HG02943 (cell line): ENCODE data around the gene CALML3.

Experiments
- ATAC-seq: cut with Tn5 transposase; IDR thresholded peaks from one replicate; pipeline ENCODE4 v1.9.1; 2021; ENCODE audit warnings: mild to moderate bottlenecking, low read depth, moderate library complexity; ENCODE audit not compliant: unreplicated experiment

Gene CALML3

GRCh38 chr10:5490698-5491464 is 33.9 kb upstream of the CALML3 start:
- no peak for ATAC-seq

- ATAC-seq, result no peak
Observed at GRCh38 chr10:5491477-5491876, 33.3 kb upstream of the CALML3 start.

DNA sequence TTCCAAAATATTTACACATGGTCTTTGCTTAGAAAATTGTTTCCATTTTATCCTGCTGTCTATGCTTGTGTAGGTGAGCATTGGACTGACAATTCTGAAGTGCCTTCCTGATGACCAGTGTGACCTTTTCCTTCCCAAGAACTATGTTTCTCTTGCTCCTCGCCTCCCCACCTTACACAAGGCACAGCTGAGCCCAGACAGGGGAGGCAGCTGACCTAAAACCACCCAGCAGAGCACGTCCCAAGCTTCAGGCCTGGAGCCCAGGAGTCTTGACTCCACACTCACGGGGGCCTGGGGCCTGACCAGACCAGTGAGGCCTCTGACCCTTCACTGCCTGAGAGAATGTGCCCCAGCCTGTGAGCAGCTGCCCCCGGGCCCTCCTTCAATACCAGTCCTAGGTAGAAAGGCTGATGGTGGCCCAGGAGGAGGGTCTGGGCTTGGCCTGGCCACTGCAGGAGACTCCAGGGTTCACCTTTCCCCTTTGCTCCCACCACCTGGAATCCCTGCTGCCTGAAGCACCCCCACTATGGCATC is 32.4 kb upstream of the CALML3 start:
- ATAC-seq, result no peak

- no peak for ATAC-seq
Observed at GRCh38 chr10:5492929-5493576, 31.7 kb upstream of the CALML3 start.

- no peak for ATAC-seq
Observed at GRCh38 chr10:5493691-5494090, 31.1 kb upstream of the CALML3 start.

DNA sequence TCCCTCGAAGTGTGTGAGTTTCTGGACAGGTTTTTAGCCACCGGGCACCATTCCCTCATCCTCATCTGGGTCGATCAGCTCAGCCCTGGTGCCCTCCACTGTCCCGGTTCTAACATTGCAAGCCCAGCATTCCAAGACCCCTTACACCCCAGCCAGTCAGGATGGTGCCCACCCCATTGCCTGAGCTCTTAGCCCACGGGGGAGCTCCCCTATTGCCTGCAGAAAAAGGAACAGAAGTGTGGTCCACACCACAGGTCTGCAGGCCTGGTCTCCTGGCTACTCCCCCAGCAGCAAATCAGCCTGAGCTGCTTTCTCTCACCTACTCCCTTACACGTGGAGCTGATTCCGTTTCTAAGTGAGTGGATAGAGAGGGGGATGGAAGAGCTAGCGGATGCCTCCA is 30.1 kb upstream of the CALML3 start:
- no peak for ATAC-seq

GRCh38 chr10:5496261-5497250 is 28.2 kb upstream of the CALML3 start:
- no peak for ATAC-seq

DNA sequence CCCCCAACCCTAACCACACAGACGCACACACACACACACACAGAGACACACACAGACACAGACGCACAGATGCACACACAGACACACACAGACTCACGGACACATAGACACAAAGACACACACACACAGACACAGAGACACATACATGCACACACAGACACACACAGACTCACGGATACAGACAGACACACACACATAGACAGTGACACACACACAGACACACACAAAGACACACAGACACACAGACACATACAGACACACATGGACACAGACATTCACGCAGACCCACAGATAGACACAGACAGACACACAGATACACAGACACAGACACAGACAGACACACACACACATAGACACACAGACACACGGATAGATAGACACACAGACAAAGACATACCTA is 27.5 kb upstream of the CALML3 start:
- no peak for ATAC-seq

GRCh38 chr10:5497948-5498730 is 26.6 kb upstream of the CALML3 start:
- ATAC-seq, result no peak

DNA sequence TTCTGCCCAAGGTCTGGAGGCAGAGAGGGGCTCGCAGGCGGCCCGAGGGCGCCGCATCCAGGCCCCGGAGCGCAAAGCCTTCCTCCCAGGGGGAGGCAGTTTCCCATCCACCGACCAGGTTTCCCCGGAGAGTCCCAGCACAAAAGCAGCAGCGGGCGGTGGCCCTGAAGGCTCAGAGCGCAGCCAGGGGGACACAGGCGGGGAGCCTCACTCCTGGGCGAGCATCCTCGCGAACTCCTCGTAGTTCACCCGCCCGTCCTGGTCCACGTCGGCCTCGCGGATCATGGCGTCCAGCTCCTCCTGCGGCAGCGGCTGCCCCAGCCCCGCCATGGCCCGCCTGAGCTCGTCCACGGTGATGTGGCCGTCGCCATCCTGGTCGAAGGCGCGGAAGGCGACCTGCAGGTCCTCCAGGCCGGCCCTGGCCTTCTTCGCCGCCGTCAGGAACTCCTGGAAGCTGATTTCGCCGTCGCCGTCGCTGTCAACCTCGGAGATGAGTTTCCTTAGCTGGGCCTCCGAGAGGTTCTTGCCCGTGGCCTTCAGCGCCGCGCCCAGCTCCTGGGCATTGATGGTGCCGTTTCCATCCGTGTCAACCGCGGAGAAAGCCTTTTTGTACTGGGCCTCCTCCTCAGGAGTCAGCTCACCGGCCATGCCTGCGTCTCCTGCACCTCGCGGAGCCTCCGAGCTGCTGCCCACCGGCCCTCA is 25.8 kb upstream of the CALML3 start:
- ATAC-seq, result no peak

DNA sequence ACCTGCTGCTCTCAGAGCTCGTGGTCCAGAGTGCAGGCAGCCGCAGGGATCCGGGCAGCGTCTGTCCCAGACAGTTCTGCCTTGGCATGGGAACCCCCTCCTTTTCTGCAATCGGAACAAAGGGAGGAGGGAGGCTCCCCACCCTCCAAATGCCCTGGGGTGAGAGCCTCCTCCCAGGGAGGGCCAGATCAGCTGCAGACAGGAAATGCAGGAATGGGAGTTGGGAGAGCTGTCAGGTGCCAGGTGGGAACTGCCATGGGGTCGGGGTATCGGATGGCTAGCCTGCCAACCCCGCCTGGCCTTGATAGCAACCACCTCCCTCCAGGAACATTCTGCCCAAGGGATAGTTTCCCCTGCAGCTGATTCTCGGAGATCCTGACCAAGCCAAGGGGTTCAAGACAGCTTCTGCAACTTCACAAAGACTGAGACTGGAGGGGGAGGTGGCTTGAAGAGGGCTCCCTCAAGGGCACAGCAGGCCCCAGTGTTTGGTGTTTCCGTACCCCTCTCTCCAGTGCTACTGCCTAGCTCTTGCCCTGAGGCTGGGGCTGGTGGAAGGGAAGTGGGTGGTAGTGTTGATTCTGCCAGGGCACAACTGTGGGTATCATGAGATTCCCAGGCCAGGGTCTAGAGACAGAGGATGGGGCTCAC is 25.1 kb upstream of the CALML3 start, which contains the start of gene CALML5:
Gene CALML5 (minus strand): TSS at position 78 of the 648 bp plus-strand sequence. CDS start 132 bp downstream, outside the sequence.
- ATAC-seq, result no peak

- ATAC-seq, result no peak
Observed at GRCh38 chr10:5500162-5500670, 24.5 kb upstream of the CALML3 start.

DNA sequence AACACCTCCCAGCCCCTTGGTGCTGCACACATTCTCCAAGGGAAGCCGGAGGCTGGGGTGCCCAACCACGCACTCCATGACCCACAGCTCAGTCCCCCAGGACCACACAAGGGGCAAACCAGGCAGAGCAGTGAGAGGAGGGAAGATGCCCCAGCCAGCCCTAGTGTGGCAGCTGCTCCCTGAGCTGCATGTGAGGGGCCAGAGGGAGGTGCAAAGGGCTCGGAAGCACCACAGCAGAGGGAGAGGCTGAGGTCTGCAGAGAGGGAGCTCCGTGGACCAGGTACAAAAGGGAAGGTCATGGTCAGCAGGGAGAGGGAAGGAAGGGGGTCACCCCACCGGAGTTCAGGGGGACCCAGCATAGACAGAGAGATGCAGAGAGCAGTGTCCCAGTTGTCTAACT is 23.9 kb upstream of the CALML3 start:
- no peak for ATAC-seq

GRCh38 chr10:5502061-5502521 is 22.7 kb upstream of the CALML3 start:
- ATAC-seq, result no peak

- no peak for ATAC-seq
Observed at GRCh38 chr10:5502571-5503476, 21.9 kb upstream of the CALML3 start.

- no peak for ATAC-seq
Observed at GRCh38 chr10:5503477-5503835, 21.3 kb upstream of the CALML3 start.
